HepG2 (cell line): ENCODE results near the gene RNF8. TPM values are rescaled to one million over a fixed set of nuclear protein-coding genes. Genes with fewer than 3 reads are reported as not detected.

ENCODE experiments used
- CENPT ChIP-seq: sonication (generic); formaldehyde crosslinking; IDR thresholded peaks from 2 replicates; pipeline ENCODE4 v1.8.0; 2022; ENCODE audit warnings: low read depth, mild to moderate bottlenecking, moderate library complexity, missing genetic modification reagents
- E2F5 ChIP-seq: sonication (generic); formaldehyde crosslinking; conservative IDR thresholded peaks from 2 replicates; pipeline ENCODE4 v1.4.0; 2020; ENCODE audit warnings: missing genetic modification reagents
- FIP1L1 ChIP-seq: fragments of 200-400 bp; formaldehyde crosslinking; IDR thresholded peaks from 2 replicates; pipeline ENCODE4 v1.6.1; 2018; ENCODE audit warnings: low read depth, mild to moderate bottlenecking, low read length, moderate library complexity, borderline replicate concordance; ENCODE audit not compliant: insufficient read depth
- GMEB2 ChIP-seq: IDR thresholded peaks from 2 replicates; pipeline ENCODE4 v1.6.1; 2016; ENCODE audit warnings: missing biosample characterization, missing genetic modification reagents, low read depth
- IKZF5 ChIP-seq: IDR thresholded peaks from 2 replicates; pipeline ENCODE4 v1.6.1; 2018; ENCODE audit warnings: missing genetic modification reagents, mild to moderate bottlenecking, missing compliant biosample characterization
- NFATC3 ChIP-seq: sonication (generic); formaldehyde crosslinking; IDR thresholded peaks from 2 replicates; pipeline ENCODE4 v1.5.1; 2020; ENCODE audit warnings: mild to moderate bottlenecking, missing genetic modification reagents
- NFIC ChIP-seq: IDR thresholded peaks from 2 replicates; pipeline ENCODE4 v1.6.1; 2012; ENCODE audit warnings: mild to moderate bottlenecking, low read length, inconsistent platforms
- SP5 ChIP-seq: IDR thresholded peaks from 2 replicates; pipeline ENCODE4 v1.6.1; 2016; ENCODE audit warnings: low read depth, borderline replicate concordance
- ZNF326 ChIP-seq: sonication (generic); formaldehyde crosslinking; IDR thresholded peaks from 2 replicates; pipeline ENCODE4 v1.4.0; 2020; ENCODE audit warnings: missing genetic modification reagents, borderline replicate concordance
- polyA plus RNA-seq, 8 experiments: library from polyadenylated mRNA; depleted of rRNA in 3 of 8; stranded (reverse) in 7 of 8; unstranded in 1 of 8; fragments of >200 nt; fragmentation: Illumina TruSeq in 4 of 8; extraction: Trizol in 4 of 8; gene quantifications; 2 replicates each; pipeline versions ENCODE4 v1.2.1 to v1.2.3, GENCODE V29; 2011 to 2016; ENCODE audit warnings: low read depth in 4 of 8, missing spikeins in 1 of 8, mixed read lengths in 1 of 8; ENCODE audit not compliant: insufficient read depth in 1 of 8
- total RNA-seq, 5 experiments: library from RNA; depleted of rRNA; stranded (reverse); fragments of >200 nt; fragmentation: Illumina TruSeq; extraction: Trizol; gene quantifications; 2 replicates each; pipeline ENCODE4 v1.2.3, GENCODE V29; 2016; ENCODE audit warnings: low read depth in 1 of 5
- TF ChIP-seq, protein P1 (sequence below): sonication (generic); formaldehyde crosslinking; conservative IDR thresholded peaks from 2 replicates; pipeline ENCODE4 v1.4.0; 2020; ENCODE audit warnings: missing genetic modification reagents

Gene RNF8
- total and polyA plus RNA-seq, 2 of the 13 experiments (the other 11 are each of a cell fraction or from before 2014, with no cell fraction given): 21.8 to 47.6 TPM

DNA sequence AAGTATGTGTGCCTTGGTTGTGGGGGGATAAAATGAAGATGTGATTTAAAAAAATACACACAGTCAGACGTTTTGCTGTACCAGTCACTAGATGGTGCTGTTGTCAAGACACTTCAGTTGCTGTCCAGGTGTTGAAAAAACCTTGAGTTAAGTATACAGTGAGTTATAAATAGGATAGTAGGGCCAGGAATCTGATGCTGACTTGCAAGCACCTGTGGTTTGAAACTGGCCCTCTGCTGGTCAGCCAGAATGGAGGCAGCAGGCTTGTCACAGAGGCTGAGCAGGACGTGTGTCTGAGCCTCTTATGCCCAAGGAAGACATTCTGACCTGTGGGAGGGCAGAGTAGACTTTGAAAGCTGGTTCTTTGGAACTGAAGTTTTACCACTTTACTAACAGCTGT lies 27.8 kb downstream of the RNF8 start (continued):
- TF ChIP-seq E2F5 (CRISPR knock-in tag): no peak
- no peak for TF ChIP-seq SP5 (CRISPR knock-in tag)
- TF ChIP-seq CENPT (CRISPR knock-in tag): no peak
- TF ChIP-seq NFIC: no peak
- no peak for TF ChIP-seq ZNF326
- no peak for TF ChIP-seq FIP1L1
- TF ChIP-seq NFATC3: no peak
- TF ChIP-seq GMEB2 (CRISPR knock-in tag): no peak
- no peak for TF ChIP-seq IKZF5
- TF ChIP-seq, protein P1, sequence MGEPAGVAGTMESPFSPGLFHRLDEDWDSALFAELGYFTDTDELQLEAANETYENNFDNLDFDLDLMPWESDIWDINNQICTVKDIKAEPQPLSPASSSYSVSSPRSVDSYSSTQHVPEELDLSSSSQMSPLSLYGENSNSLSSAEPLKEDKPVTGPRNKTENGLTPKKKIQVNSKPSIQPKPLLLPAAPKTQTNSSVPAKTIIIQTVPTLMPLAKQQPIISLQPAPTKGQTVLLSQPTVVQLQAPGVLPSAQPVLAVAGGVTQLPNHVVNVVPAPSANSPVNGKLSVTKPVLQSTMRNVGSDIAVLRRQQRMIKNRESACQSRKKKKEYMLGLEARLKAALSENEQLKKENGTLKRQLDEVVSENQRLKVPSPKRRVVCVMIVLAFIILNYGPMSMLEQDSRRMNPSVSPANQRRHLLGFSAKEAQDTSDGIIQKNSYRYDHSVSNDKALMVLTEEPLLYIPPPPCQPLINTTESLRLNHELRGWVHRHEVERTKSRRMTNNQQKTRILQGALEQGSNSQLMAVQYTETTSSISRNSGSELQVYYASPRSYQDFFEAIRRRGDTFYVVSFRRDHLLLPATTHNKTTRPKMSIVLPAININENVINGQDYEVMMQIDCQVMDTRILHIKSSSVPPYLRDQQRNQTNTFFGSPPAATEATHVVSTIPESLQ (CRISPR knock-in tag): no peak
- TF ChIP-seq, all 625 proteins: peak for 59
